HepG2 (cell line): ENCODE measurements around the gene COL4A3. TPM values are rescaled to one million over a fixed set of nuclear protein-coding genes. Genes with fewer than 3 reads are reported as not detected.

Source experiments
- ATAC-seq: fragments of 200-7000 bp; cut with Tn5 transposase; 3 replicates; pipeline ENCODE4 v1.9.1; 2020; ENCODE audit warnings: mild to moderate bottlenecking, moderate library complexity
- BruUV-seq: library from RNA; stranded (reverse); fragments of 400-500 nt; replicated peaks from 2 replicates; lab custom pipeline; 2021; lab: Mats Ljungman, UMichigan
- CTCF ChIA-PET: fragments of 300-600 bp; formaldehyde crosslinking; extraction: SDS; loops from one replicate; lab custom pipeline; 2021; ENCODE audit warnings: low total read pairs, inconsistent platforms, low intra/inter-chr PET ratio; lab: Yijun Ruan, JAX
- POLR2A ChIA-PET: fragments of 350-600 bp; sonication (Branson Sonifier 250); formaldehyde crosslinking; loops from one replicate; lab custom pipeline; 2020; ENCODE audit warnings: antibody characterized with exemption, inconsistent platforms; lab: Yijun Ruan, JAX
- DNase-seq: peaks from one replicate; pipeline ENCODE4 v3.0.0-alpha.2; 2015; ENCODE audit warnings: low spot score
- FAIRE-seq: peaks from 3 replicates; lab custom pipeline; 2011; peaks lifted over from hg19 to GRCh38; lab: Jason Lieb, UNC
- H2AFZ ChIP-seq: one replicate; pipeline ENCODE4 v1.6.1; 2011; ENCODE audit warnings: low read length, inconsistent platforms
- H3K27ac ChIP-seq: fragments of 300-600 bp; 3 replicates; pipeline ENCODE4 v1.8.0; 2011; ENCODE audit warnings: mixed run types, mild to moderate bottlenecking, mixed read lengths, low read length, inconsistent platforms; ENCODE audit not compliant: insufficient read depth; ENCODE audit errors: extremely low read length
- H3K27me3 ChIP-seq, 2 experiments: fragments of 200-600 bp in 1 of 2; 2 replicates in 1 of 2; 3 replicates in 1 of 2; pipeline versions ENCODE4 v1.6.0 to v1.8.0; 2011; ENCODE audit warnings: low read length in 2 of 2, mild to moderate bottlenecking in 2 of 2, moderate library complexity in 2 of 2, inconsistent platforms in 1 of 2; ENCODE audit not compliant: insufficient read depth in 2 of 2, control insufficient read depth in 1 of 2
- H3K36me3 ChIP-seq, 2 experiments: fragments of 200-600 bp in 1 of 2; replicated peaks in 1 of 2; 2 replicates in 1 of 2; 3 replicates in 1 of 2; pipeline versions ENCODE4 v1.5.1 to v1.8.0; 2011; ENCODE audit warnings: low read length in 2 of 2, inconsistent platforms in 1 of 2; ENCODE audit not compliant: insufficient read depth in 2 of 2, control insufficient read depth in 1 of 2
- H3K4me1 ChIP-seq: 2 replicates; pipeline ENCODE4 v1.5.1; 2012; ENCODE audit warnings: low read length, inconsistent platforms; ENCODE audit not compliant: insufficient read depth
- H3K4me2 ChIP-seq: 2 replicates; pipeline ENCODE4 v1.6.0; 2011; ENCODE audit warnings: low read depth, low read length, inconsistent platforms
- H3K4me3 ChIP-seq, 3 experiments: fragments of 200-600 bp in 1 of 3; sonication (generic), shearing (Covaris generic) in 1 of 3; replicated peaks in 1 of 3; 2 replicates each; pipeline ENCODE4 v1.5.1; 2011 to 2016; ENCODE audit warnings: low read length in 3 of 3, inconsistent platforms in 2 of 3, low read depth in 2 of 3, mild to moderate bottlenecking in 2 of 3, control low read depth in 1 of 3, mixed read lengths in 1 of 3; ENCODE audit not compliant: insufficient read depth in 1 of 3
- H3K79me2 ChIP-seq: one replicate; pipeline ENCODE4 v1.6.1; 2011; ENCODE audit warnings: low read length, inconsistent platforms; ENCODE audit not compliant: insufficient read depth
- H3K9ac ChIP-seq: 2 replicates; pipeline ENCODE4 v1.6.0; 2011; ENCODE audit warnings: mild to moderate bottlenecking, low read depth, low read length, inconsistent platforms; ENCODE audit not compliant: insufficient read depth
- H3K9me3 ChIP-seq: 2 replicates; pipeline ENCODE4 v1.5.1; 2012; ENCODE audit warnings: mild to moderate bottlenecking, low read length
- H4K20me1 ChIP-seq: 2 replicates; pipeline ENCODE4 v1.6.0; 2011; ENCODE audit warnings: inconsistent platforms, mild to moderate bottlenecking, low read length, moderate library complexity; ENCODE audit not compliant: insufficient read depth
- ARNTL ChIP-seq: sonication (generic); formaldehyde crosslinking; IDR thresholded peaks from 2 replicates; pipeline ENCODE4 v1.4.0; 2020; ENCODE audit warnings: mild to moderate bottlenecking, missing genetic modification reagents
- FOXC1 ChIP-seq: sonication (generic); formaldehyde crosslinking; IDR thresholded peaks from 2 replicates; pipeline ENCODE4 v1.8.0; 2022; ENCODE audit warnings: mild to moderate bottlenecking, missing genetic modification reagents, borderline replicate concordance
- GZF1 ChIP-seq: sonication (generic); formaldehyde crosslinking; IDR thresholded peaks from 2 replicates; pipeline ENCODE4 v1.5.1; 2020; ENCODE audit warnings: mild to moderate bottlenecking, missing genetic modification reagents
- MBNL3 ChIP-seq: fragments of 250-450 bp; sonication (Bioruptor Pico); conservative IDR thresholded peaks from 2 replicates; pipeline ENCODE4 v1.8.0; 2022; ENCODE audit warnings: mild to moderate bottlenecking, inconsistent platforms
- NR1H2 ChIP-seq: sonication (generic); formaldehyde crosslinking; IDR thresholded peaks from 2 replicates; pipeline ENCODE4 v1.8.1; 2022; ENCODE audit warnings: low read depth, missing genetic modification reagents, borderline replicate concordance
- PHF21A ChIP-seq: sonication (generic); formaldehyde crosslinking; IDR thresholded peaks from 2 replicates; pipeline ENCODE4 v1.5.0; 2020; ENCODE audit warnings: mild to moderate bottlenecking, missing genetic modification reagents
- RORA ChIP-seq: sonication (generic); formaldehyde crosslinking; IDR thresholded peaks from 2 replicates; pipeline ENCODE4 v1.5.0; 2020; ENCODE audit warnings: mild to moderate bottlenecking, missing genetic modification reagents, moderate library complexity
- ZNF230 ChIP-seq: sonication (generic); formaldehyde crosslinking; IDR thresholded peaks from 2 replicates; pipeline ENCODE4 v1.4.0; 2020; ENCODE audit warnings: mild to moderate bottlenecking, missing genetic modification reagents
- ZNF777 ChIP-seq: sonication (generic); formaldehyde crosslinking; IDR thresholded peaks from 2 replicates; pipeline ENCODE4 v1.4.0; 2020; ENCODE audit warnings: missing genetic modification reagents
- WGBS: methylation state at CpG from one replicate; pipeline ENCODE4 v1.1.6; 2017; ENCODE audit warnings: low lambda C conversion rate; 5-methylcytosine and 5-hydroxymethylcytosine counted together
- in situ Hi-C: cut with HindIII; loops from 2 replicates; pipeline ENCODE4 v1.10.0; 2017; ENCODE audit warnings: low pct_unique_long_range_greater_than_20kb; ENCODE audit not compliant: extremely low pct_ligation_motif_present
- intact Hi-C: fragments of 100-400 bp; cut with micrococcal nuclease; formaldehyde crosslinking; loops from one replicate; pipeline ENCODE4 v1.10.0; 2022; ENCODE audit not compliant: unreplicated experiment
- polyA plus RNA-seq, 8 experiments: library from polyadenylated mRNA; depleted of rRNA in 3 of 8; stranded (reverse) in 7 of 8; unstranded in 1 of 8; fragments of >200 nt; fragmentation: Illumina TruSeq in 4 of 8; extraction: Trizol in 4 of 8; gene quantifications; 2 replicates each; pipeline versions ENCODE4 v1.2.1 to v1.2.3, GENCODE V29; 2011 to 2016; ENCODE audit warnings: low read depth in 4 of 8, missing spikeins in 1 of 8, mixed read lengths in 1 of 8; ENCODE audit not compliant: insufficient read depth in 1 of 8
- total RNA-seq, 5 experiments: library from RNA; depleted of rRNA; stranded (reverse); fragments of >200 nt; fragmentation: Illumina TruSeq; extraction: Trizol; gene quantifications; 2 replicates each; pipeline ENCODE4 v1.2.3, GENCODE V29; 2016; ENCODE audit warnings: low read depth in 1 of 5
- TF ChIP-seq, protein P1 (sequence below): sonication (generic); formaldehyde crosslinking; IDR thresholded peaks from 2 replicates; pipeline ENCODE4 v1.9.0; 2021; ENCODE audit warnings: missing genetic modification reagents, mild to moderate bottlenecking, borderline replicate concordance
- TF ChIP-seq, protein P2 (sequence below): sonication (generic); formaldehyde crosslinking; IDR thresholded peaks from 2 replicates; pipeline ENCODE4 v1.4.0; 2020; ENCODE audit warnings: missing genetic modification reagents, borderline replicate concordance
- TF ChIP-seq, protein P3 (sequence below): fragments of 450-650 bp; IDR thresholded peaks from 2 replicates; pipeline ENCODE4 v1.6.1; 2017; ENCODE audit warnings: mild to moderate bottlenecking
- TF ChIP-seq, protein P4 (sequence below): IDR thresholded peaks from 2 replicates; pipeline ENCODE4 v1.6.1; 2016

Gene COL4A3
- total and polyA plus RNA-seq, 2 of the 13 experiments (the other 11 are each of a cell fraction or from before 2014, with no cell fraction given): 0.02 TPM; not detected in 1

DNA sequence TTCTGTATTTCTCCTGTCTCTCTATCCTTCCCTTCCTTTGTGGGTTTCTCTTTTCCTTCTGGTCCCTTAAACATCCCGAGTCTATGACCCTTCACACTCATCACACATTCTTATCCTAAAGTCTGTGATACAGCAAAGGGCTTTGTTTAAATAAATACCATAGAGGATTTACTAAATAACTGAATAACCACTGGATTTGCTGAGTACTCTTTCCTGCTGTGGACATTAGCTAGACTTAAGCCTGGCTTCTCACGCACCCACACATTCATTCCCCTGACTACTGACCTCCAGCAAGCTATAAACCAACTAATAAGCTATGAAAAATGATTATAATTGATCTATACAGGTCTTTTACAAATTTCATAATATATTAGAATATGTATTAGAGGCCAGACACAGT, 76.6 kb downstream of the COL4A3 start:
- no peaks in the 10 kb centered on the region for H4K20me1 ChIP-seq
- H2AFZ ChIP-seq: no peak overlapping the region
- ATAC-seq (no peak), DNase-seq (no peak), FAIRE-seq (no peak)
- CTCF ChIA-PET: no interaction called here
- no peak overlapping the region for H3K4me2 ChIP-seq
- POLR2A ChIA-PET: no interaction called here
- in situ Hi-C loops: loop anchor here (5.0 kb wide), 1 partner anchor 114 kb away; no protein-coding TSS in a partner anchor
- no peak overlapping the region for H3K27ac ChIP-seq
- H3K4me1 ChIP-seq: no peaks in the 10 kb centered on the region
- 2% methylated on average over 2 of the region's 2 CpGs for WGBS
- no peak overlapping the region for H3K4me3 ChIP-seq
- H3K27me3 ChIP-seq: no peaks in the 10 kb centered on the region
- H3K9ac ChIP-seq: no peak overlapping the region
- H3K79me2 ChIP-seq: no peaks in the 10 kb centered on the region
- H3K36me3 ChIP-seq: no peaks in the 10 kb centered on the region
- H3K9me3 ChIP-seq: no peaks in the 10 kb centered on the region
- intact Hi-C loops: no loop called here
- TF ChIP-seq GZF1 (CRISPR knock-in tag) (no peak), ZNF777 (CRISPR knock-in tag) (no peak), FOXC1 (CRISPR knock-in tag) (no peak), RORA (CRISPR knock-in tag) (no peak), PHF21A (CRISPR knock-in tag) (no peak), ZNF230 (CRISPR knock-in tag) (no peak), ARNTL (no peak), MBNL3 (no peak), NR1H2 (CRISPR knock-in tag) (no peak)
- TF ChIP-seq, protein P1, sequence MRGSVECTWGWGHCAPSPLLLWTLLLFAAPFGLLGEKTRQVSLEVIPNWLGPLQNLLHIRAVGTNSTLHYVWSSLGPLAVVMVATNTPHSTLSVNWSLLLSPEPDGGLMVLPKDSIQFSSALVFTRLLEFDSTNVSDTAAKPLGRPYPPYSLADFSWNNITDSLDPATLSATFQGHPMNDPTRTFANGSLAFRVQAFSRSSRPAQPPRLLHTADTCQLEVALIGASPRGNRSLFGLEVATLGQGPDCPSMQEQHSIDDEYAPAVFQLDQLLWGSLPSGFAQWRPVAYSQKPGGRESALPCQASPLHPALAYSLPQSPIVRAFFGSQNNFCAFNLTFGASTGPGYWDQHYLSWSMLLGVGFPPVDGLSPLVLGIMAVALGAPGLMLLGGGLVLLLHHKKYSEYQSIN (CRISPR knock-in tag): no peak
- TF ChIP-seq, protein P2, sequence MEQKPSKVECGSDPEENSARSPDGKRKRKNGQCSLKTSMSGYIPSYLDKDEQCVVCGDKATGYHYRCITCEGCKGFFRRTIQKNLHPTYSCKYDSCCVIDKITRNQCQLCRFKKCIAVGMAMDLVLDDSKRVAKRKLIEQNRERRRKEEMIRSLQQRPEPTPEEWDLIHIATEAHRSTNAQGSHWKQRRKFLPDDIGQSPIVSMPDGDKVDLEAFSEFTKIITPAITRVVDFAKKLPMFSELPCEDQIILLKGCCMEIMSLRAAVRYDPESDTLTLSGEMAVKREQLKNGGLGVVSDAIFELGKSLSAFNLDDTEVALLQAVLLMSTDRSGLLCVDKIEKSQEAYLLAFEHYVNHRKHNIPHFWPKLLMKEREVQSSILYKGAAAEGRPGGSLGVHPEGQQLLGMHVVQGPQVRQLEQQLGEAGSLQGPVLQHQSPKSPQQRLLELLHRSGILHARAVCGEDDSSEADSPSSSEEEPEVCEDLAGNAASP (CRISPR knock-in tag): no peak
- TF ChIP-seq, protein P3, sequence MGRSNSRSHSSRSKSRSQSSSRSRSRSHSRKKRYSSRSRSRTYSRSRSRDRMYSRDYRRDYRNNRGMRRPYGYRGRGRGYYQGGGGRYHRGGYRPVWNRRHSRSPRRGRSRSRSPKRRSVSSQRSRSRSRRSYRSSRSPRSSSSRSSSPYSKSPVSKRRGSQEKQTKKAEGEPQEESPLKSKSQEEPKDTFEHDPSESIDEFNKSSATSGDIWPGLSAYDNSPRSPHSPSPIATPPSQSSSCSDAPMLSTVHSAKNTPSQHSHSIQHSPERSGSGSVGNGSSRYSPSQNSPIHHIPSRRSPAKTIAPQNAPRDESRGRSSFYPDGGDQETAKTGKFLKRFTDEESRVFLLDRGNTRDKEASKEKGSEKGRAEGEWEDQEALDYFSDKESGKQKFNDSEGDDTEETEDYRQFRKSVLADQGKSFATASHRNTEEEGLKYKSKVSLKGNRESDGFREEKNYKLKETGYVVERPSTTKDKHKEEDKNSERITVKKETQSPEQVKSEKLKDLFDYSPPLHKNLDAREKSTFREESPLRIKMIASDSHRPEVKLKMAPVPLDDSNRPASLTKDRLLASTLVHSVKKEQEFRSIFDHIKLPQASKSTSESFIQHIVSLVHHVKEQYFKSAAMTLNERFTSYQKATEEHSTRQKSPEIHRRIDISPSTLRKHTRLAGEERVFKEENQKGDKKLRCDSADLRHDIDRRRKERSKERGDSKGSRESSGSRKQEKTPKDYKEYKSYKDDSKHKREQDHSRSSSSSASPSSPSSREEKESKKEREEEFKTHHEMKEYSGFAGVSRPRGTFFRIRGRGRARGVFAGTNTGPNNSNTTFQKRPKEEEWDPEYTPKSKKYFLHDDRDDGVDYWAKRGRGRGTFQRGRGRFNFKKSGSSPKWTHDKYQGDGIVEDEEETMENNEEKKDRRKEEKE: no peak
- TF ChIP-seq, protein P4, sequence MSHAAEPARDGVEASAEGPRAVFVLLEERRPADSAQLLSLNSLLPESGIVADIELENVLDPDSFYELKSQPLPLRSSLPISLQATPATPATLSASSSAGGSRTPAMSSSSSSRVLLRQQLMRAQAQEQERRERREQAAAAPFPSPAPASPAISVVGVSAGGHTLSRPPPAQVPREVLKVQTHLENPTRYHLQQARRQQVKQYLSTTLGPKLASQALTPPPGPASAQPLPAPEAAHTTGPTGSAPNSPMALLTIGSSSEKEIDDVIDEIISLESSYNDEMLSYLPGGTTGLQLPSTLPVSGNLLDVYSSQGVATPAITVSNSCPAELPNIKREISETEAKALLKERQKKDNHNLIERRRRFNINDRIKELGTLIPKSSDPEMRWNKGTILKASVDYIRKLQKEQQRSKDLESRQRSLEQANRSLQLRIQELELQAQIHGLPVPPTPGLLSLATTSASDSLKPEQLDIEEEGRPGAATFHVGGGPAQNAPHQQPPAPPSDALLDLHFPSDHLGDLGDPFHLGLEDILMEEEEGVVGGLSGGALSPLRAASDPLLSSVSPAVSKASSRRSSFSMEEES (CRISPR knock-in tag): no peak
- BruUV-seq: no TSS peak
